ENCODE results near the gene DNAAF2.
"Not testable (repeated sequence)": the region's sequence is repeated elsewhere in the genome, so short reads cannot be mapped to it uniquely, and the experiment has no call there.

Gene DNAAF2

DNA sequence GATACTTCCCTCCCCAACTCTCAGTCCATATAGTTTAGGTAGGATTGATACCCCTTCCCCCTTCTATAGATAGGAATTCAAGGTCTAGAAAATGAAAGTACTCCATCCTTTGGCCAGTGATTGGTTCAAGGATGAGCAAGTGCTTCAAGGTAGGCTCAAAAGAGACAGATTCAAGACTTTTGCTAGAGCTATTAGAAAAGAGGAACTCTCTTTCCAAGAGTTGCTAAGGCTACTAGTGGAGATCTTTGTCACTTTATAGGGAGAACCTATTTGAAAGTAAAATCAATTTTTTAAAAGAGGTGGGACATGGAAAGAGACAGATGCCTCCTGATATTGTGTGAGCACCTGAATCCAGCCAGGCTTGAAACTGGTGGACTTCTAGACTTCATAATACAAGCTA lies 35.4 kb upstream of the DNAAF2 start:
- no peak overlapping the region for H3K4me2 ChIP-seq (ENCODE audit: low read length)
- H2AFZ ChIP-seq (ENCODE audit: insufficient read depth, low read length, poor library complexity): no peak overlapping the region
- no peak overlapping the region for H2BK5ac ChIP-seq (ENCODE audit: low read depth, low read length, poor library complexity)
- H4K8ac ChIP-seq (ENCODE audit: low read depth, low read length): no peak overlapping the region
- H3K23ac ChIP-seq (ENCODE audit: low read length): no peak overlapping the region
- no peaks in the 10 kb centered on the region for H3K79me2 ChIP-seq (ENCODE audit: control insufficient read depth, insufficient read depth, low read length, poor library complexity)
- H3K27me3 ChIP-seq (ENCODE audit: insufficient read depth, low read length): no peaks in the 10 kb centered on the region
- no peak for DNase-seq
- peaks cover 1 to 6% of the 10 kb centered on the region in 2 experiments for H3K36me3 ChIP-seq (ENCODE audit: control insufficient read depth in 1 of 2, insufficient read depth in 2 of 2, low read length in 2 of 2)
- no peak overlapping the region for H4K12ac ChIP-seq (ENCODE audit: low read depth, low read length)
- no peak overlapping the region for H3K18ac ChIP-seq (ENCODE audit: low read length)
- H3K27ac ChIP-seq (ENCODE audit: low read depth, low read length): no peak overlapping the region
- H4K91ac ChIP-seq (ENCODE audit: low read depth, low read length): no peak overlapping the region
- H2BK12ac ChIP-seq (ENCODE audit: low read length): no peak overlapping the region
- no peaks in the 10 kb centered on the region for H3K79me1 ChIP-seq (ENCODE audit: low read length)
- no peaks in the 10 kb centered on the region for H3K4me1 ChIP-seq (ENCODE audit: control insufficient read depth in 1 of 2, insufficient read depth in 2 of 2, low read length in 2 of 2)
- H3K14ac ChIP-seq (ENCODE audit: low read length): no peak overlapping the region
- H2AK5ac ChIP-seq (ENCODE audit: low read length): no peak overlapping the region
- no peak overlapping the region for H2BK120ac ChIP-seq (ENCODE audit: insufficient read depth, low read length, poor library complexity)
- H3K9me3 ChIP-seq (ENCODE audit: insufficient read depth, low read depth, low read length): no peaks in the 10 kb centered on the region
- H3K4me3 ChIP-seq (ENCODE audit: low read depth, low read length): no peak overlapping the region
- no peak overlapping the region for H3K4ac ChIP-seq (ENCODE audit: low read depth, low read length)
- H3K9ac ChIP-seq (ENCODE audit: low read length): no peak overlapping the region

DNA sequence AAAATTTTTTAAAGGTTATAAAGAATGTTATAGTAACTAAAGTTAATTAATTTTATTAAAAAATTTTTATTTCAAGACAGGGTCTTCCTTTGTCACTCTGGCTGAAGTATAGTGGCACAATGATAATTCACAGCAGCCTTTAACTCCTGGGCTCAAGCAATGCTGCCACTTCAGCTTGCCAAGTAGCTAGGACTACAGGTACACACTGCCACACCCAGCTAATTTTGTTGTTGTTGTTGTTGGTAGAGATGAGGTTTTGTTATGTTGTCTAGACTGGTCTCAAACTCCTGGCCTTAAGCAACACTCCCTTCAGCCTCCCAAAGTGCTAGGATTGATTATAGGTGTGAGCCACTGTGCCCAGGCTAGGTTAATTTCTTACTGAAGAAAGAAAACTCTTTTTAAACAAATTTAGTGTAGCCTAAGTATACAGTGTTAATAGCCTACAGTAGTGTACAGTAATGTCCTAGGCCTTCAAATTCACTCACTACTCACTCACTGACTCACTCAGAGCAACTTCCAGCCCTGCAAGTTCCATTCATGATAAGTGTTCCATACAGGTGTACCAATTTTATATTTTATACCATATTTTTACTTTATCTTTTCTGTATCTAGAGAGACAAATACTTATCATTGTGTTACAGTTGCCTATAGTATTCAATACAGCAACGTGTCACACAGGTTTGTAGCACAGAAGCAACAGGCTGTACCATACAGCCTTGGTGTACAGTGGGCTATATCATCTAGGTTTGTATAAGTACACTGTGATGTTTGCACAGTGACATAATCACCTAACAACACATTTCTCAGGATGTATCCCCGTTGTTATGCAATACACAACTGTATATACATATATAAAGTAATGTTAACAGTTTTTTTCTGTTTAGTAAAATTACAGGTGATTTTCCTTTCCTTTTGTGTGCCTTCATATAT lies 24.7 kb upstream of the DNAAF2 start:
- H3K18ac ChIP-seq (ENCODE audit: low read length): no peak overlapping the region
- H3K4me2 ChIP-seq (ENCODE audit: low read length): no peak overlapping the region
- no peak overlapping the region for H2BK120ac ChIP-seq (ENCODE audit: insufficient read depth, low read length, poor library complexity)
- no peaks in the 10 kb centered on the region for H3K79me2 ChIP-seq (ENCODE audit: control insufficient read depth, insufficient read depth, low read length, poor library complexity)
- no peaks in the 10 kb centered on the region for H3K36me3 ChIP-seq (ENCODE audit: control insufficient read depth in 1 of 2, insufficient read depth in 2 of 2, low read length in 2 of 2)
- no peak overlapping the region for H4K91ac ChIP-seq (ENCODE audit: low read depth, low read length)
- no peak overlapping the region for H4K12ac ChIP-seq (ENCODE audit: low read depth, low read length)
- H3K79me1 ChIP-seq (ENCODE audit: low read length): no peaks in the 10 kb centered on the region
- DNase-seq: no peak
- no peaks in the 10 kb centered on the region for H3K27me3 ChIP-seq (ENCODE audit: insufficient read depth, low read length)
- no peak overlapping the region for H4K8ac ChIP-seq (ENCODE audit: low read depth, low read length)
- H2BK12ac ChIP-seq (ENCODE audit: low read length): no peak overlapping the region
- no peaks in the 10 kb centered on the region for H3K9me3 ChIP-seq (ENCODE audit: insufficient read depth, low read depth, low read length)
- no peak overlapping the region for H3K27ac ChIP-seq (ENCODE audit: low read depth, low read length)
- H2AFZ ChIP-seq (ENCODE audit: insufficient read depth, low read length, poor library complexity): no peak overlapping the region
- no peak overlapping the region for H3K4me3 ChIP-seq (ENCODE audit: low read depth, low read length)
- H3K23ac ChIP-seq (ENCODE audit: low read length): no peak overlapping the region
- H3K4ac ChIP-seq (ENCODE audit: low read depth, low read length): no peak overlapping the region
- H2BK5ac ChIP-seq (ENCODE audit: low read depth, low read length, poor library complexity): no peak overlapping the region
- no peak overlapping the region for H2AK5ac ChIP-seq (ENCODE audit: low read length)
- no peak overlapping the region for H3K9ac ChIP-seq (ENCODE audit: low read length)
- WGBS (ENCODE audit: extremely low coverage, insufficient coverage, insufficient read length): no CpG with 5 or more reads among the region's 2 CpGs
- no peaks in the 10 kb centered on the region for H3K4me1 ChIP-seq (ENCODE audit: control insufficient read depth in 1 of 2, insufficient read depth in 2 of 2, low read length in 2 of 2)
- H3K14ac ChIP-seq (ENCODE audit: low read length): no peak overlapping the region

DNA sequence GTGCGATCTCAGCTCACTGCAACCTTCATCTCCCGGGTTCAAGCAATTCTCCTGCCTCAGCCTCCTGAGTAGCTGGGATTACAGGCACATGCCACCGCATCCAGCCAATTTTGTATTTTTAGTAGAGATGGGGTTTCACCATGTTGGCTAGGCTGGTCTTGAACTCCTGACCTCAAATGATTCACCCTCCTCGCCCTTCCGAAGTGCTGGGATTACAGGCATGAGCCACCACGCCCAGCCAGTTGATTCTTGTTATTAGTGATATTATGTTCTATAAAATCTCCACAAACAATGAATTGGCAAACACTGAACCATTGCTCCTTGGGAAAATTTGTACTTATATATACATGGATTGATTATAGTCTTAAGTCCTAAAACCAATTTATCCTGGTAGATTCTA lies 22.5 kb upstream of the DNAAF2 start:
- not testable (repeated sequence) for H3K18ac ChIP-seq (ENCODE audit: low read length); H4K8ac ChIP-seq (ENCODE audit: low read depth, low read length); H3K4me1 ChIP-seq (ENCODE audit: control insufficient read depth in 1 of 2, insufficient read depth in 2 of 2, low read length in 2 of 2); H3K27ac ChIP-seq (ENCODE audit: low read depth, low read length); H3K27me3 ChIP-seq (ENCODE audit: insufficient read depth, low read length); H3K9ac ChIP-seq (ENCODE audit: low read length); H2BK5ac ChIP-seq (ENCODE audit: low read depth, low read length, poor library complexity); H3K4me2 ChIP-seq (ENCODE audit: low read length); H3K4me3 ChIP-seq (ENCODE audit: low read depth, low read length); H3K9me3 ChIP-seq (ENCODE audit: insufficient read depth, low read depth, low read length); H2BK12ac ChIP-seq (ENCODE audit: low read length); H3K4ac ChIP-seq (ENCODE audit: low read depth, low read length); H3K36me3 ChIP-seq (ENCODE audit: control insufficient read depth in 1 of 2, insufficient read depth in 2 of 2, low read length in 2 of 2); H2AFZ ChIP-seq (ENCODE audit: insufficient read depth, low read length, poor library complexity); H3K14ac ChIP-seq (ENCODE audit: low read length); H4K12ac ChIP-seq (ENCODE audit: low read depth, low read length); H2AK5ac ChIP-seq (ENCODE audit: low read length); H3K79me2 ChIP-seq (ENCODE audit: control insufficient read depth, insufficient read depth, low read length, poor library complexity); H2BK120ac ChIP-seq (ENCODE audit: insufficient read depth, low read length, poor library complexity); DNase-seq; H4K91ac ChIP-seq (ENCODE audit: low read depth, low read length); H3K23ac ChIP-seq (ENCODE audit: low read length); H3K79me1 ChIP-seq (ENCODE audit: low read length)
- WGBS (ENCODE audit: extremely low coverage, insufficient coverage, insufficient read length): no CpG with 5 or more reads among the region's 6 CpGs

DNA sequence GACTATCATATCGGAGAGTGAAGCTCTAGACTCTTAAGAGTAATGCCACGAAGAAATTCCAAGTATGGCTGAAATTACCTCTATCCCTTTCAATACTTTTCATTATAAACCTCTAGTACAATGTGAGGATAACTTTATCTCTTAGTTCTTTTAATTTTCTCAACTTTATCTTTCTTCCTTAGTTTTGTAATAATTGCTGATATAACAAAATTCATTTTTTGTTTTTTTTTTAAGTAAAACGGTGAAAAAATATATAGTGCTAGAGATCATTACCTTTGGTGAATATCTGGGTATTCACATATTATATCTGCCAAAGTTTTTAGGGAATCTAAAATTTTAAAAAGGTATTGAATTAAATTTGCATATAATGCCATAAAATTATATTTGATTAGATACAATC lies 19.5 kb upstream of the DNAAF2 start:
- Histone ChIP-seq H3K23ac (ENCODE audit: low read length) (no peak overlapping the region), H3K4me1 (ENCODE audit: control insufficient read depth in 1 of 2, insufficient read depth in 2 of 2, low read length in 2 of 2) (no peaks in the 10 kb centered on the region), H3K4ac (ENCODE audit: low read depth, low read length) (no peak overlapping the region), H2AFZ (ENCODE audit: insufficient read depth, low read length, poor library complexity) (no peak overlapping the region), H4K8ac (ENCODE audit: low read depth, low read length) (no peak overlapping the region), H3K36me3 (ENCODE audit: control insufficient read depth in 1 of 2, insufficient read depth in 2 of 2, low read length in 2 of 2) (peaks cover 3 to 7% of the 10 kb centered on the region in 2 experiments), H2BK12ac (ENCODE audit: low read length) (no peak overlapping the region), H3K4me3 (ENCODE audit: low read depth, low read length) (no peak overlapping the region), H4K91ac (ENCODE audit: low read depth, low read length) (no peak overlapping the region), H4K12ac (ENCODE audit: low read depth, low read length) (no peak overlapping the region), H3K14ac (ENCODE audit: low read length) (no peak overlapping the region), H3K9ac (ENCODE audit: low read length) (no peak overlapping the region), H3K27ac (ENCODE audit: low read depth, low read length) (no peak overlapping the region), H3K79me2 (ENCODE audit: control insufficient read depth, insufficient read depth, low read length, poor library complexity) (no peaks in the 10 kb centered on the region), H2BK5ac (ENCODE audit: low read depth, low read length, poor library complexity) (no peak overlapping the region), H2BK120ac (ENCODE audit: insufficient read depth, low read length, poor library complexity) (no peak overlapping the region), H3K79me1 (ENCODE audit: low read length) (no peaks in the 10 kb centered on the region), H3K4me2 (ENCODE audit: low read length) (no peak overlapping the region), H3K9me3 (ENCODE audit: insufficient read depth, low read depth, low read length) (no peaks in the 10 kb centered on the region), H3K18ac (ENCODE audit: low read length) (no peak overlapping the region), H2AK5ac (ENCODE audit: low read length) (no peak overlapping the region), H3K27me3 (ENCODE audit: insufficient read depth, low read length) (no peaks in the 10 kb centered on the region)
- no CpG with 5 or more reads among the region's 3 CpGs for WGBS (ENCODE audit: extremely low coverage, insufficient coverage, insufficient read length)
- DNase-seq: no peak
